GM21515 (cell line): ENCODE data around the gene ASTN2.
"Not testable (repeated sequence)": the region's sequence is repeated elsewhere in the genome, so short reads cannot be mapped to it uniquely, and the experiment has no call there.

Source experiments
- ATAC-seq: cut with Tn5 transposase; IDR thresholded peaks from one replicate; pipeline ENCODE4 v1.9.1; 2021; ENCODE audit not compliant: unreplicated experiment

ASTN2 gene

GRCh38 chr9:116837018-116837989 lies 577.6 kb downstream of the ASTN2 start:
- no peak for ATAC-seq

GRCh38 chr9:116830321-116830720 lies 584.5 kb downstream of the ASTN2 start:
- not testable (repeated sequence) for ATAC-seq

- ATAC-seq, result no peak
These were observed 593.1 kb downstream of the ASTN2 start for GRCh38 chr9:116821633-116822229.

GRCh38 chr9:116819116-116819515 lies 595.7 kb downstream of the ASTN2 start:
- no peak for ATAC-seq

GRCh38 chr9:116817762-116818161 lies 597.1 kb downstream of the ASTN2 start:
- ATAC-seq, result no peak

GRCh38 chr9:116816484-116816883 lies 598.4 kb downstream of the ASTN2 start:
- no peak for ATAC-seq

- ATAC-seq, result no peak
These were observed 599.0 kb downstream of the ASTN2 start for GRCh38 chr9:116815835-116816234.

GRCh38 chr9:116813031-116813300 lies 601.9 kb downstream of the ASTN2 start:
- no peak for ATAC-seq

GRCh38 chr9:116812231-116813030 lies 602.4 kb downstream of the ASTN2 start:
- ATAC-seq, result no peak

- no peak for ATAC-seq
These were observed 605.2 kb downstream of the ASTN2 start for GRCh38 chr9:116809656-116810055.

GRCh38 chr9:116806075-116806474 lies 608.8 kb downstream of the ASTN2 start:
- no peak for ATAC-seq

- no peak for ATAC-seq
These were observed 614.0 kb downstream of the ASTN2 start for GRCh38 chr9:116800885-116801284.

- no peak for ATAC-seq
These were observed 614.8 kb downstream of the ASTN2 start for GRCh38 chr9:116800074-116800473.

- no peak for ATAC-seq
These were observed 616.3 kb downstream of the ASTN2 start for GRCh38 chr9:116798521-116798920.

- no peak for ATAC-seq
These were observed 617.6 kb downstream of the ASTN2 start for GRCh38 chr9:116797276-116797675.

- no peak for ATAC-seq
These were observed 618.2 kb downstream of the ASTN2 start for GRCh38 chr9:116796669-116797068.

- ATAC-seq, result no peak
These were observed 619.0 kb downstream of the ASTN2 start for GRCh38 chr9:116795821-116796220.

GRCh38 chr9:116792271-116792670 lies 622.6 kb downstream of the ASTN2 start:
- ATAC-seq, result no peak

- no peak for ATAC-seq
These were observed 623.5 kb downstream of the ASTN2 start for GRCh38 chr9:116791326-116791725.

- no peak for ATAC-seq
These were observed 625.8 kb downstream of the ASTN2 start for GRCh38 chr9:116789081-116789480.

- ATAC-seq, result no peak
These were observed 628.1 kb downstream of the ASTN2 start for GRCh38 chr9:116786737-116787136.

- ATAC-seq, result no peak
These were observed 637.7 kb downstream of the ASTN2 start for GRCh38 chr9:116777116-116777515.
